Middle frontal gyrus (tissue), 1 donor: ENCODE measurements around the gene LRRC4C.

Source experiments
- DNase-seq: peaks from one replicate; pipeline ENCODE4 v3.0.0-alpha.2; 2015; ENCODE audit warnings: low spot score; ENCODE audit errors: extremely low spot score

LRRC4C gene

GRCh38 chr11:41267451-41267850, 192.0 kb downstream of the LRRC4C start:
- DNase-seq, result no peak

GRCh38 chr11:41256041-41256440, 203.4 kb downstream of the LRRC4C start:
- DNase-seq, result no peak

GRCh38 chr11:41254966-41255365, 204.5 kb downstream of the LRRC4C start:
- DNase-seq, result no peak

- DNase-seq, result no peak
Measured at GRCh38 chr11:41250408-41250935, 209.0 kb downstream of the LRRC4C start.

GRCh38 chr11:41247621-41248020, 211.8 kb downstream of the LRRC4C start:
- no peak for DNase-seq

- no peak for DNase-seq
Measured at GRCh38 chr11:41246399-41246745, 213.1 kb downstream of the LRRC4C start.

- no peak for DNase-seq
Measured at GRCh38 chr11:41245704-41246398, 213.6 kb downstream of the LRRC4C start.

- DNase-seq, result no peak
Measured at GRCh38 chr11:41245184-41245583, 214.3 kb downstream of the LRRC4C start.

- no peak for DNase-seq
Measured at GRCh38 chr11:41237382-41237781, 222.1 kb downstream of the LRRC4C start.

GRCh38 chr11:41235668-41236067, 223.8 kb downstream of the LRRC4C start:
- no peak for DNase-seq

- no peak for DNase-seq
Measured at GRCh38 chr11:41225856-41226633, 233.4 kb downstream of the LRRC4C start.

GRCh38 chr11:41222236-41222635, 237.2 kb downstream of the LRRC4C start:
- no peak for DNase-seq

- DNase-seq, result no peak
Measured at GRCh38 chr11:41206388-41206787, 253.1 kb downstream of the LRRC4C start.

- no peak for DNase-seq
Measured at GRCh38 chr11:41201156-41201555, 258.3 kb downstream of the LRRC4C start.

GRCh38 chr11:41190437-41191082, 268.9 kb downstream of the LRRC4C start:
- no peak for DNase-seq

GRCh38 chr11:41189701-41190436, 269.6 kb downstream of the LRRC4C start:
- no peak for DNase-seq

- no peak for DNase-seq
Measured at GRCh38 chr11:41177791-41178190, 281.7 kb downstream of the LRRC4C start.

- DNase-seq, result no peak
Measured at GRCh38 chr11:41175304-41175972, 284.0 kb downstream of the LRRC4C start.

GRCh38 chr11:41146326-41146725, 313.1 kb downstream of the LRRC4C start:
- DNase-seq, result no peak

- DNase-seq, result no peak
Measured at GRCh38 chr11:41145420-41145819, 314.0 kb downstream of the LRRC4C start.

GRCh38 chr11:41134971-41135370, 324.5 kb downstream of the LRRC4C start:
- DNase-seq, result no peak
